ENCODE data around the gene PRUNE2.

DNA sequence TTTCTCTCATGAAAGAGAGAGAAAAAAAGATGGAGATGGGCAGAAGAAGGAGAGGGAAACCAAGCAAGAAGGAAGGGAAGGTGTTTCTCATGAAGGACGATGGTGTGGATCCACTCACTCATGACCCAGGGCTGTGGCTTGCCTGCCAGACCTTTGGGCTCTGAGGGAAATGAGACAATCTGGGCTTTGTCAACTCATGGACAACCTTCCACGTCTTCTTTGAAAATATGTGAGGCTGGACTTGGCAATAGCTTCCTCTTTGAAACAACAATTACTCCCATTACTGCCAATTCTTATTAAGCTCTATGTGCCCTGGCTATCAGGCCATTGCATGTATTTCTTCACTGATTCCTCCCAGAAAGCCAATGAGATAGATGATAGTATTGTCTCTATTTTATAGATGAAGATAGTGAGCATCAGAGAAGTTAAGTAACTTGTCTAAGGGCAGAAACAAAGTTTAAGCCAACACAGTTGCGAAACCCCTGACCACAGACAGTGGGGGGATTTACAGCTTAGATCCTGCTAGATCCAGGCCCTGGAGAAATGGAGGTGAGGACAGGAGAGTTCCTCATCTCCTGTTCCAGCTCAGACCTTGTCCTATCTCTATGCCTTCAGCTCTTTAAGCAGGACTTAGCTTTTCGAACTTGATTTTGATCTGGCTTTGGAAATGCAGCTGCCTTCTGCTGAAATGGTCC, 314.5 kb downstream of the PRUNE2 start:
- TF ChIP-seq, protein P1, sequence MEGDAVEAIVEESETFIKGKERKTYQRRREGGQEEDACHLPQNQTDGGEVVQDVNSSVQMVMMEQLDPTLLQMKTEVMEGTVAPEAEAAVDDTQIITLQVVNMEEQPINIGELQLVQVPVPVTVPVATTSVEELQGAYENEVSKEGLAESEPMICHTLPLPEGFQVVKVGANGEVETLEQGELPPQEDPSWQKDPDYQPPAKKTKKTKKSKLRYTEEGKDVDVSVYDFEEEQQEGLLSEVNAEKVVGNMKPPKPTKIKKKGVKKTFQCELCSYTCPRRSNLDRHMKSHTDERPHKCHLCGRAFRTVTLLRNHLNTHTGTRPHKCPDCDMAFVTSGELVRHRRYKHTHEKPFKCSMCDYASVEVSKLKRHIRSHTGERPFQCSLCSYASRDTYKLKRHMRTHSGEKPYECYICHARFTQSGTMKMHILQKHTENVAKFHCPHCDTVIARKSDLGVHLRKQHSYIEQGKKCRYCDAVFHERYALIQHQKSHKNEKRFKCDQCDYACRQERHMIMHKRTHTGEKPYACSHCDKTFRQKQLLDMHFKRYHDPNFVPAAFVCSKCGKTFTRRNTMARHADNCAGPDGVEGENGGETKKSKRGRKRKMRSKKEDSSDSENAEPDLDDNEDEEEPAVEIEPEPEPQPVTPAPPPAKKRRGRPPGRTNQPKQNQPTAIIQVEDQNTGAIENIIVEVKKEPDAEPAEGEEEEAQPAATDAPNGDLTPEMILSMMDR (IDR thresholded peaks at IDR 0.05), result no peak
- TF ChIP-seq POLR2AphosphoS5 (IDR thresholded peaks at IDR 0.05), result no peak
- no peak for TF ChIP-seq POLR2A (IDR thresholded peaks at IDR 0.05; ENCODE audit: low read depth)
